A204.1 (cell line): ENCODE data around the gene MGMT.

Experiments used
- FAIRE-seq: peaks from 2 replicates; lab custom pipeline; 2012; peaks lifted over from hg19 to GRCh38; lab: Jason Lieb, UNC

Gene MGMT

DNA sequence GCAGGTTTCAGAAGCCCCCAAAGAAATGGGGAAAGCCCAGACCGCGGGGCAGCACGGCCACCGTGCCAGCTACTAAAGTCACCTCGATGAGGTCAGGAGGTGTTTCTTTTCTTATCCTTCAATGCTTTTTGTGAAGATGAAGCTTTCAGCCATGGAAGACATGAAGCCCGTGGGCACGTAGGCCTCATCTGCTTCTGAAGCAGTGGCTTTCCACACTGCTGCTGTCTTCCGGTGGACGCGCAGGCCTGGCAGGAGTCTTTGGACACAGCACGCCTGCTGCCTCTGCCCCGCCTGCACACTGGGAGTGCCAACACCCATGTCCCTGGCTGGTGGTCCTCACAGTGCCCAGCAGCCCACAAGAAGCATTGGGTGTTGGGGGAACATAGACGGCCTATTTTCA, 311.5 kb downstream of the MGMT start:
- no peak for FAIRE-seq

DNA sequence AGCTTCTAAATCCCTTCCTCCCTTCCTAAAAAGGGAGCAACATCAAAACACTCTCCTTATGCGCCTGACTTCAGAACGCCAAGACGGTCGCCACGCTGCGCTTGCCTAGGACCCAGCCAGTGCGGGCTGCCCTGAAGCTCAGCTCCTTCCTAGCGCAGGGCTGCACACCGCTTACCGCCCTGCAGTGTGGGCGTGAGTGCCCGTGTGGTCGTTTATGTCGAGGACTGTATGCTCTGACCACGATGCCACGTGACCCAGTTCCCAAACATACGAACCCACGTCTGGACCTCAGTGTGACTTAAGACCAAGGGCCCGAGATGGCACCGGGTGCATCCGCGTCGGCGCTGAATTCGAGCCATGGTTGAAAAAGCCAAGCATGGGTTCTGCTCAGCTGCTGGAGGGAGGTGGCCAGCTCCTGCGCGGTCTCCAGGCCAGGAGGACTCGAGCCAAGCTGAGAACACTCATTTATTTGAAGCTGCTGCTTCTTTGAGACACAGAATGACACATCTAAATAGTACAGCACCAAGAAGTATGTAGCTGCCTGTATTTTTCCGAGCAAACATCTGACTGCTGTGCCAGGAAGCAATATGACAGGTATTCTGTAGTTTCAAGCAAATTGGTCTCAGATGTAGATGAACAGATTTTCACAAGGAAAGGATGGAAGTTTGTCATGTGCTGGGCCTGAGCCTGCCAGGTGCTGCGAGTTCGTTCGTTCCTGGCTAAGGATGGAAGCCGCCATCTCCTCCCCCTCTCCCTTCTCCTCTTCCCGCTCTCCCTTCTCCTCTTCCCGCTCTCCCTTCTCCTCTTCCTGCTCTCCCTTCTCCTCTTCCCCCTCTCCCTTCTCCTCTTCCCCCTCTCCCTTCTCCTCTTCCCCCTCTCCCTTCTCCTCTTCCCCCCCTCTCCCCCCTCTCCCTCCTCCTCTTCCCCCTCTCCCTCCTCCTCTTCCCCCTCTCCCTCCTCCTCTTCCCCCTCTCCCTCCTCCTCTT, 312.4 kb downstream of the MGMT start:
- no peak for FAIRE-seq

DNA sequence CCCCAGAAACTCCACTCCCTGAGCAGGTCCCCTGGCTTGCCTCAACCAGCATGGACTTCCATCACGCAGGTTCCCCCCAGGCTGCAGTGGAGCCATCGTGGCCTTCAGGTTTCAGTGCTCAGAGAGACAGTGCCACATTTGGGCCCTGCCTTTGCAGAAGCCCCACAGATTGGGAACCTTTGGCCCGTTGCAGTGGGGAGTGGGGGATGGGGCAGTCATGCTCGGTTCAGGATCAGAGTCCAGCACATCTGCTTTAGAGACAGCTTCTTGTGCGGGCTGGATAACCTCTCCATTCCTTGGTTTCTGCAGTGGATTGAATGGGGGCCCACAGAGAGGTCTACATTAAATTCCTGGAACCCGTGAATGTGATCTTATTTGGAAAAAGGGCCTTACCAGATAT, 313.2 kb downstream of the MGMT start:
- no peak for FAIRE-seq

DNA sequence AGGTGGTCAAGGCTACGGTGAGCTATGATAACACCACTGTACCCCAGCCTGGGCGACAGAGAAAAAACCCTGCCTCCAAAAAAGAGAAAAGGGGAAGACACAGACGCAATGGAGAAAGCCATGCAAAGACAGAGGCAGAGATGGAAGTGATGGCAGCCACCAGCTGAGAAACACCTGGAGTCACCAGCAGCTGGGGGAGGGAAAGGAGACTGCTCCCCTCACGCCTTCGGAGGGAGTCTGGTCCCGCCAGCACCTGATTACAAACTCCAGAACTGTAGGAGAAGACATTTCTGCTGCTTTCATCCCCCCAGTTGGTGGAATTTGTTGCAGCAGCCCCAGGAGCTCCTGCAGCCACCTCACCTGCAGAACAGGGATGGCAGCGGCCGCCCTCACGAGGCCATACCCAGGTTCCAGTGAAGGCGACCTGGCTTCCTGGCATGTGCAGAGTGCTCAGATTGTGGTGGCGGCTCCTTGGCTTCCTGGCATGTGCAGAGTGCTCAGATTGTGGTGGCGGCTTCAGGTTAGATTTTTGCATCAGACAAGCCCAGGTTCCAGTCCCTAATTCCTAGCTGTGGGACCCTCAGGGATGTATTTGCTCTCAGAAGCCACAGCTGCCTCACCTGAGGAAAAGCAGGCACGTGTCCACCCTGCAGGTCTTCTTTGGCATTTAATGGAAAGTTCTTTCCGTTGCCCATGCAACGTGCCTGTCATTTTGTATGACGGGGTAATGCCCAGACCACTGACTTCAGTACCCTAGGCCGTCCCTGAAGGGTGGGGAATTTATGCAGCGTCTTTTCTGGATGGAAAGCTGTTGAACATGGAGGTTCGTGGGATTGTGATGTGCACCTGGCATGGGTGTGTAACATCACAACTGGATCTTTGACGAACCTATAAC, 314.1 kb downstream of the MGMT start:
- no peak for FAIRE-seq

DNA sequence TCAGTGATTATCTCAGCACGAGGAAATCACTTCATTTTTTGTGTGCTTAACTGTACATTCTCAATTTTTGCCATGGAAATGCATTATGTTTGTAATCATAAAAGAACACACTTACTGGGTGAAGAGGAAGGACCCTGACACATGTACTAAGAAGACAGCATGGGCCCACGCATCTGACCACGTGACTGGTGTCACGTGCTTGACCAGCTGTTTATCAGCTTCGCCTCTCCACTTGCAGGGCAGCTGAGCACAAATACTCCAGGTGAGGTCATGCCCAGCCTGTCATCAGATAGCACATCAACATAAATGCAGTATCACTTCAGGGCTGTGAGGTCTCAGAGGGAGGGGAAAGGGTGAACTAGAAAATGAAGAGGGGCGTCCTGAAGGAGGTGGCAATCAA, 317.2 kb downstream of the MGMT start:
- no peak for FAIRE-seq

DNA sequence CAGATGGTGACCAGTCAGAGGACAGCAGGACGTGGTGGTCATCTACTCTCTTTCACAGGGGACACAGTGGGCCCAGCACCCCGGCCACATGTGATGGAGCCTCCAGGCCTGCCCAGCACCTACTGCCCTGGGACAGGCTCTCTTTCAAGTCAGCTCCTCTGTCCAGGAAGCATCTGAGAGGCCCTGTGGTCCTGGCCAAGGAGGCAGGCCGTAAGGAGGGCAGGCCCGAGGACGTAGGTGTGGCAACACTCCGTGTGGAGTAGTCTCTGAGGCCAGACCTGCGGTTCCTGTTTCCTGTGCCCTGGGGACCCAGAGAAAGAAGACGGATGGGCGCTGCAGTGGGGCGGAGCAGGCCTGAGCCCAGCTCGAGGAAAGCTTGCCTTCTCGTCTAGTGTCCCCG, 317.9 kb downstream of the MGMT start:
- FAIRE-seq, result no peak

DNA sequence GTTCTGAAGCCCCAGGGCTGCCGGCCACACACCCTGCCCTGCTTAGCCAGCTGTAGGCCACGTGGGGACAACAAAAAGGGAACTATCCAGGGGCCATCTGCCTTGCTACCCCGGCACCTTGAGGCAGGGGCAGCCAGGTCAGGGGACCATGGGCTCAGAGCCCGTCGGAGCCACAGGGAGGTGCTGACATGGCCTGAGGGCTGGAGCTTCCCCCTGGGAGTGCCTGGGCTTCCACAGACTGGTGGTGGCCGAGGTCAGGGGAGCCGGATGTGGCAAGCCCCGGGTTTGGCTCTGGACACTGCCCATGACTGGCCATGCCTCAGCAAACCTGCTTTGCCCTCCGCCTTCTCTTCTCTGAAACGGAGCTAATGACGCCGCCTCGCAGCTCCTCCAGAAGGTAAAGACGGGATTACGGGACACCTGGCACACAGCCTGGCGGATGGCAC, 318.5 kb downstream of the MGMT start:
- FAIRE-seq, result no peak

DNA sequence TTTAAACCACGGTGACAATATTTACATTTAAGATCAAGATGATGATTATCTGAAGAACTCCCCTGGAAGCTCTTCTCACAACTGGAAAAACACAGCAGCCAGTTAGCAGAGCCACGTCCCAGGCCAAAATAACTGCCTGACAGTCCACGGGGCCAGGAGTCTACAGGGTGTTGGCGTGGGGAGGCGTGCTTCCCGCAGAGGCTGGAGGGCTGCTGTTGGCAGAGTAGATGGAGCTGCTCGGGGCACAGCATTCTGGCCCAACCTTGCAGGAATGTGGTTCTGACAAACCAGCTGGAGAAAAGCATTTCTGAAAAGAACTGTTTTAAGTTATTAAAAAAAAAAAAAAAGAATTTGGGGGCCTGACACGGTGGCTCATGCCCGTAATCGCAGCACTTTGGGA, 319.2 kb downstream of the MGMT start:
- no peak for FAIRE-seq

DNA sequence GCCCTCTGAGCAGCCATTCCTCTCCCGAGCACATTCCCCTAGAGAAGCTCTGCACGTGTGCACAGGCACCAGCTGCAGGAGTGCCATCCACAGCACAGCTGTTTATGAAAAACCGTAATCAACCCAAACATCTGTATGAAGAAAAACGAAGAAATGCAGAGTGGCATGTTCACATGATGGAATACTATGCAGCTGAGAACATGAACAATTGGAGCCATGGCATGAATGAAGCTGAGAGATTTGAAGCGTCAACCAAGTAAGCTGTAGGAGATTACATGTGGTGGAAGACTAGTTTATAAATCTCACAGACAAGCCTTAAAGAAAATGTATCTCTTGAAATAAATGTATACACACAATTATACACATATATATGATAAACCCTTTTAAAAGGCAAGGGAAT, 320.5 kb downstream of the MGMT start:
- no peak for FAIRE-seq

DNA sequence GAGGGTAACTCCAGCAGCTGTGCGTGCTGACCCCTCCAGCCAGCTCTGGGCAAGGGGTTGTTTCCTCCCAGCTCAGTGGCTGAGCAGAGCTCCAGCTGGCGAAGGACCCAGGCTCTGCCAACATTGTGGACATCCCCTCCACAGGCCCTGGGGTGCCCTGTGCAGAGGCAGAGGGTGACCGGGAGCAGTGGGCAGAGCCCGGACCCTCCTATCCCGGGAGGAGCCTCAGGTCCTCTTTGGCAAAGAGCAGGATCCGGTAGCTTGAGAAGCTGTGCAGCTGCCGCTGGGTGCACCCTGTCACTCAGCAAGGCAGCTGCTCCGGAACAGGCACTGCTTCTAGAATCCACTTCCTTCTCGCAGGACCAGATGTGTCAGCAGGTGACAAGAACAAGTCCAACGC, 321.2 kb downstream of the MGMT start:
- no peak for FAIRE-seq

DNA sequence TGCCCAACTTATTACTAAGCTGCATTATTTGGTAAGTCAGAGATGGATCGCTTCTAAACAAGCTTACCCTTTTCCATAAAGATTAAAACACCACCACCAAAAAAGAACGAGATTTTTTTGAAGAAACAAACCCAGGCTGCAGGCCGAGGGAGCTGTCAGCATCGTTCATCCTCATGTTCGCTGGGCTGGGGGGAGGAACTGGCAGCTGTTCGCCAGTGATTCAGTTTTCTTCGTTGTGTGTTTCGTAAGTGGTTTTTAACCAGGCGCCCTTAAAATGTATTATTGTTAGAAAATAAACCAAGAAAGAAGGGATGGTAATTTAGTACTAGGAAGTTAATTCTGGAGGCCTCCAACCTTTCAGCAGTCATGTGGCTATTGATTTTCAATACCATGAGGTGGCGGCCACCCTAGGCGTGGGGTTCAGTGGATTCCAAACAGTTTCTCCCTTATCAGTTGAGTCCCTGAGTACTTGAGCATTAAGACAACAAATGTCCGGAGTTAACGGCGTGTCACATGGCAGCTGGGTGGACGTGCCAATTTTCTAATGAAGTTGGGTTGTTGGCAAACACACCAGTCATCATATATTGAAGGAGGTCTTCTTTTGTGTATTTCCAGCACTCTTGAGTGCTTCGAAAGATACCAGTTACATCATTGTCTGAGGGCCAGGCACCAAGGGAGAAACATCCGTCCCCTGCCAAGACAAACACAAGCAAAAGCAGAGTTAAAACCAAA, 323.8 kb downstream of the MGMT start:
- no peak for FAIRE-seq

DNA sequence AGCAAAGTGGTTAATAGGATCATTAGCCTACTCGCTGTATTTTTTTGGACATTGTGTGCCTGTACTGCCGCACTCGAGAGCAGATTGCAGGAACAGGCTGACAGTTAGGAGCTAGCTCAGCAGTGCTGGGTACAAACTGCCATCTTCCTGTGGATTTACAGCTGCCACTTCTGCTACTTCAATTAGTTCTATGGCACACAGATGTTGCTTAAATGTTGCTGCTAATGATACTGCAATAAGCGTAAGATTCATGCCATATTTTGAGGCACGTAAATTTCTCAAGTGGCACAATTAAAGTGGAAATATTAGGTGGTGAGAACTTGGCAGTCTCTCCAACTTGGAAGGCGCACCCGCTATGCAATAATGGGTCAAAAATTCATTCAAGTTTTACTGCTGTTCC, 325.1 kb downstream of the MGMT start:
- no peak for FAIRE-seq

DNA sequence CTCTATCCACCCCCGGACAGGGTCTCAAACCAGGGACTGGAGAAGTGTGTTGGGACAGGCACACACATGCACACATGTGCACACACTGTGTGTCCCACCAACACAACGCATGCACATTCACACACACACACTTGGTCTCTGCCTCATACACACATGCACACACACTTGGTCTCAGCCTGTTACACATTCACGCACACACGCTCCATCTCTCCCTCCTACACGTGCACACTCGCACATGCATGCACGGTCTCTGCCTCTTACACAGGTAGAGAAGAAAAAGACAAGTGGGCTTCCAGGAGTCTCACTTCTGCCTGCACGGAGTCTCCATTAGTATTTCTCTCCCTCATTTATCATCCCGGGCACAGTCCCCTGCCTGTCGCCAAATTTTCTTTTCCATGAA, 325.8 kb downstream of the MGMT start:
- FAIRE-seq, result no peak

DNA sequence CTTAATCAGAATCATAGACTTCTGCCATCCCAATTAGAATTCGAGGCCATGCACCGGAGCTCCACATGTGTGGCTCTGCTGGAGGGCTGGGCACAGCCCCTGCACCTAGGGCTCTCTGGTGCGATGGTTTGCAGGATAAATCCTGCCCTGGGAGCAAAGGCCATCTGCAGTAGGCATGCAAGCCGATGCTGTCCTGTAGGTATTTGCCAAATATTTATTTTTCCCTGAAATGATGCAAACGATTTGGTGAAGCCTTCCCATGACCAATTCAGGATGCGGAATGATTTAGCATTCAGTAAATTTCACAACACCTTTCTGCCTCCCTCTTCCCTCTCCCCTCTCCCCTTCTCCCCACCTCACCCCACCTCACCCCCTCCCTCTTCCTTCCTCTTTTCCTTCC, 326.4 kb downstream of the MGMT start:
- FAIRE-seq, result no peak

DNA sequence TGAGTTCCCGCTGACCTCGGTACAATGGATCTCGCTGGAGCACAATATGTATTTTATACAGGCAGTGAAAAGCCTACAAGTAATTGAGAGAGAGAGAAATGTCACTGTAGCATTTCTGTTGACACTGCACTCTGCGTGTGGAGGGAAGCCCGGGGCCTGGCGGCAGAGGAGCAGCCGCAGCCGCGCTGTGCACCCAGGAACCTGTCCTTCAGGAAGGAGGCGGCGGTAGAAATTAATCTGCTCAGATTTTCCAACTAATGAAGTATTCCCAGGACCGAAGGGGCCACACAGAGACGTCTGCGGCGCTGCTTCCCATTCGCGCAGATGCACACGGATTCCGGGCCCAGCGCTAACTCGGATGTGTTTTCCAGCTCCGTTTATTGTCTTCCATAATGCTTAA, 327.0 kb downstream of the MGMT start:
- FAIRE-seq, result no peak

DNA sequence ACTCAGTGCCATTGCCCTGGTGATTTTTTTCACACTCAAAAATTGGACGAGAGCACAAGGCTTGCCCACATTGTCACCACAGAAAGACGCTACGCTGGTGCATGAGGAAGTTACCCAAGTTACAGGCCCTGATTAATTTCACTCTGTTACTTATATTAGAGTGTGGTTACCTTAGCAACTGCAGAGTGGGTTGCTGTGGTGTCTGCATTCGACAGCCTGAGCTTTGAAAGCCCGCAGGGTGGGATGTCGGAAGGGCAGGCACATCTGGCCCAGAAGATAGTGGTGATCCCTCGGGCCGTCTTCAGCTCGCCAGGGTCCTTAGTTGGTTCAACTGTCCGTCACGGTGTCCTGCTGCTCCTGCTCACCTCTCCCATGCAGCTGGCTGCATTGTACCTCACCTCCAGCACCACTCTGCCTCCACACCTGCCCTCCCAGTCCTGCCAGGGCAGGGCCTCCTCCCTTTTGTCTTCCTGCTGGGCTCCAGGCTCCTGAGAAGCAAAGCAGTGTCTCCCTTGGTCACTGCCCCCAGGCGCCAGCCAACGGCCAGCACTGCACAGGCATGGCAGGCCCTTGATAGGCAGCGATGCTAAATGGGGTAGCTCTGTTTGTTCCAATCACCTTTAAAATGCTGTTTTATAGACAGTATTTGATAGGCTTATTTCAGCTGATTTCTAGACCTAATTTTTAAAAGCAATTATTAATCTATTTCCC, 329.8 kb downstream of the MGMT start:
- no peak for FAIRE-seq

DNA sequence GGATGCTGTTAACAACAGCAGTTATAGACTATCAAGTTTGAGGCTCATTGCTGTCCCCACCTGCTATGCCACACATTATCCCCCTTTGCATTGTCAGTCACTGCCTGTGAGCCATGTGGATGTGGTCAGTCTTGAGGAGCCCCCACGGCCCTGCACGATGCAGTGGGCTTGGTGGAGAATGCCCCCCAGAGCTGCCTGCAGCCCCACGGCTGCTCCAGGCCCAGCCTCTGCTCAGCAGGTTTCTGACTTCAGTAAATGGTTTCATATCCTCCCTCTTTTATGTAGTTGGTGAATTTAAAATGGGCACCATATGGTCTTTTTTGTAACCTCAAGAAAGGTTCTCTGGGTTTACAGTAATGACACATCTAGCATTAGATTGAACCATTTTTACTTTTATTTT, 332.9 kb downstream of the MGMT start:
- no peak for FAIRE-seq

DNA sequence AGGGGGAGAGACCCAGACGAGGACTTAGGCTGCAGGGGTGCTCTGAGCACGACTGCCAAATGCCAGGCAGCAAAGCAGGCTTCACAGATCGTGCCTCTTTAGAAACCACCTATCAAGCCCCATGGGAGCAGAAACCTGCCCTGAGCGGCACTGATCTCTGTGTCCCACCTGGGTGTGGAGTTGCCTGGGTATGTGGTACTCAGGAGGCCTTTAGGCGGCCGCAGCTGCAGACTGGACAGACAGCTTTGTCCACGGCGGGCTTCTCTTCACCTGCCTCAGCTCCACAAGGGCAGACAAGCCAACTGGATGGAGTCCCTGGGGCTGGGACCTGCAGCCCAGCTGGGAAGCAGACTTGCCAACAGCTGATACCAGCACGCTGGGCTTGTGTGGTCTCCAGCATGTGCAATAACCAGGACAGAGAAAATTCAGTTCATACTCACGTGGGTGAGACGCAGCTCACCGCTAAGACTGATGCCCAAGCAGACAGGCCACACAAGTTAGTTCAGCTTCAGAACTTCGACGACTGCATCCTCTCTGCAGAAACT, 333.8 kb downstream of the MGMT start:
- FAIRE-seq, result no peak

DNA sequence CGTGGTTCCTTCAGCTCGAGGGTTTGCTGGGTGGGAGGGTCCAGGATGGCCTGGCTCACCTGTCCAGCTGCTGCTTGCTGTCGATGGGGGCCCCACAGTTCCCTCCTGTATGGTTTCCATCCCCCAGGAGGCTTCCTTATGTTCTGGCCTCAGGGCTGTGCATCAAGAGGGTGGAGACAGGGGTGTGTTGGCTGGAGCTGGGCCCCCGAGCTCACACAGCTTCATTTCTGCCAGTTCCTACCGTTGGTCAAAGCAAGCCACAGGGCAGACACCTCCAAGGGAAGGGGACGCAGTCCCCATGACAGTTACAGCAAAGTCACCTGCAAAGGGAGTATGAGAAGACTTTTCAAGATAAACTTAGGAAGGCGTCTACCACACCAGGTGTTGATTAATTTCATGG, 340.2 kb downstream of the MGMT start:
- FAIRE-seq, result no peak

DNA sequence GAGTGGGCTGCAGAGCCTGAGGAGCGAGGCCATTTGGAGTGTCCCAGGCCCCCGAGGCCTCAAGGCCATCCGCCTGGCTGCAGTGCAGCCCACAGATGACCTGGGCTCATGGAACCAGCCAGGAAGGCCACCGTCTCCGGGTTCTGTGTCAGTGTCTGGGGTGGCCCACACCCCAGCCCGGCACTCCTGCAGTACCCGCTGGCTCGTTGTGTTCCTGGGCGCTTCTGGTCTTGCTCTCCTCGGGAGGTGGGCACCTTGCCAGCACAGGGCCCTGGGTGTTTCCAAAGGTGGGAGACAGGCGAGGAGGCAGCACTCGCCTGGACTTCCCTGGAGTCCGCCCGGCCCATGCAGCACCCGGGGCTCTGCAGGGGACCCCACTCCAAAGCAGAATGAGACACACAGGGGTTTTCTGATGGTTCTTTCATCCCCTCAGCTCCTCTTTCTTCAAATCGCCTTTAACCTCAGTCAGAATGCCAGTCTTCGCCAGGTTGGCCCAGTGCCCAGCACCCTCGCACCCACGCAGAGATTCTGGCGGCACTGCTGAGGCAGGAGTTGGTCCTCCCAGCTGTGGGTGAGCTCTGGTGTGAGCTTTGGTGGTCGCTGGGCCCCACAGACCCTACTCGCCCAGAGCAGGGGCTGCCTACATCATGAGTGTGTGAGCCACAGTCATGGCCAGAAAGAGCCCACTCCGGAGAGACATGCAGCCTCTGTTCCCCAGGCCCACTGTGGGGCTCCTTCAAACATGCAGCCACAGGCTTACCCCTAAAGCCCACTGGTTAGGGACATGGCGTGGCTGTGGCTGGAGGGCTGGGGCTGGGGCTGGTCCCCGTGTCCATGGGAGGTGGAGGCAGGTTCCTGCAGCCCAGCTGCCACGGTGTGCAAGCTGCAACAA, 341.3 kb downstream of the MGMT start:
- no peak for FAIRE-seq

DNA sequence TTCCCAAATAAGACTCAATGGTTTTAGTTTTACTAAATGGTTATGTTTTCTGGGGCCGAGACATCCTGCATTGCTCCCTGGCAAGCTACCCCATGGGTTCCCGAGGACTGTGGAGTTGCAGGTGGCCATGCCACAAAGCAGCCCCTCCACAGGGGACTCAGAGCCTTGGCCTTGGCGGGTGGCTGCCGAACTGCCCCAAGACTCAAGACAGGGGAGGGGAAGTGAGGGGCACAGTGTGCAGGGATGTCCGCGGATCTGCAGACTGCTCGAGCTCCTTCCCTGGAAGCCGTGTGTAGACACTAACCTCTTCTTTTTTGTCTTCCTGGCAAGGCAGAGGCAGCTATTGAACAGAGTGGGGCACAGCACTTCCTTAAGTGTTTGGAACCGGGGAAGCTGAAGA, 342.4 kb downstream of the MGMT start:
- no peak for FAIRE-seq
